ENCODE measurements around the gene DCANP1. TPM values are rescaled to one million over a fixed set of nuclear protein-coding genes. Genes with fewer than 3 reads are reported as not detected.

Gene DCANP1
- total RNA-seq, 2 donors from 2014 or later = not detected

DNA sequence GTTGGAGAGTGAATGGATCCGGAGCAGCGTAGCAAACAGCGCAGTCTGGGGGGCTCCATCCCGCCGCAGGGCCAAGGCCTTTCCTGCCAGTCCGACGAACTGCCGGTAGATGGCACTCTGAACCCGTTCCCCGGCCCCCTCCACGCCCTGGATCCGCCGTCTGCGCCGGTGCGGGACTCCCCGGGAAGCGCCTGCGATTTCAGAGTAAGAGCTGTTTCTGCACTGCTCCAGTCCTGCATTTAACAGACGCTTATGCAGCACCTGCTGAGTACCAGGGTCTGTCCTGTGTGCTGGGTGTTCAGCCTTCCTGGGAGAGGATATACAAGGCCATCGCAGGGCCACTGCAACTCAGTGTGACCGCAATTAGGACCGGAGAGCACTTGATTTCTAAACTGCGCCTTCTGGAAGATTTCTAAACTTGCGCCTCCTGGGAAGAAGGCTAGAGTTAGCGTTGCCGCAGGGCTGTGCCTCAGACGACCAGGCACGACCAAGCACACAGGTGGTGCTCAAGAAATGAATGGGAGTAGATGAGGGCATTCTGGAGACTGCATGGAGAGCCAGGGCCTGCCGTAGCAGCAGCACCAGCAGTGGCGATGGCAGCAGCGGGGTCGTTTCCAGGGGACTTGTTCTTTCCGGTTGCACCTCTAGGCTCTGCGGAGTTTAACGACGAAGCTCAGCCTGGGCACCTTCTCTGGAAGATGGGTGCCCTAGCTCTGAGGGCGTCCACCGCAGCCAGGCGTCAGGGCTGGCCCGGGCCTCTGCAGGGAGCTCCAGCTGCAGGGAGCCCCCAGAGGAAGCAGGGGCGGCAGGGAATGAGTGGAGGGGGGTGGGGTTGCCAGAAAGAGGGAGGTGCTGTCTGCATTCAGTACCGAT is 19.3 kb upstream of the DCANP1 start:
- Histone ChIP-seq H3K36me3 (no peaks in the 10 kb centered on the region), H3K4me3 (no peak overlapping the region), H3K27me3 (no peaks in the 10 kb centered on the region), H3K4me1 (no peaks in the 10 kb centered on the region), H3K9ac (ENCODE audit: low read depth in 2 of 2, low read length in 2 of 2) (no peak overlapping the region), H3K27ac (no peak overlapping the region), H3K9me3 (no peaks in the 10 kb centered on the region)
- peak; percentile 75 for TF ChIP-seq CTCF (IDR thresholded peaks at IDR 0.05)
- peak; percentile 66 for DNase-seq
- intact Hi-C loops (cut with DNase I) = loop anchor here (10.0 kb wide), 1 partner anchor 358 kb away; no protein-coding TSS in a partner anchor

DNA sequence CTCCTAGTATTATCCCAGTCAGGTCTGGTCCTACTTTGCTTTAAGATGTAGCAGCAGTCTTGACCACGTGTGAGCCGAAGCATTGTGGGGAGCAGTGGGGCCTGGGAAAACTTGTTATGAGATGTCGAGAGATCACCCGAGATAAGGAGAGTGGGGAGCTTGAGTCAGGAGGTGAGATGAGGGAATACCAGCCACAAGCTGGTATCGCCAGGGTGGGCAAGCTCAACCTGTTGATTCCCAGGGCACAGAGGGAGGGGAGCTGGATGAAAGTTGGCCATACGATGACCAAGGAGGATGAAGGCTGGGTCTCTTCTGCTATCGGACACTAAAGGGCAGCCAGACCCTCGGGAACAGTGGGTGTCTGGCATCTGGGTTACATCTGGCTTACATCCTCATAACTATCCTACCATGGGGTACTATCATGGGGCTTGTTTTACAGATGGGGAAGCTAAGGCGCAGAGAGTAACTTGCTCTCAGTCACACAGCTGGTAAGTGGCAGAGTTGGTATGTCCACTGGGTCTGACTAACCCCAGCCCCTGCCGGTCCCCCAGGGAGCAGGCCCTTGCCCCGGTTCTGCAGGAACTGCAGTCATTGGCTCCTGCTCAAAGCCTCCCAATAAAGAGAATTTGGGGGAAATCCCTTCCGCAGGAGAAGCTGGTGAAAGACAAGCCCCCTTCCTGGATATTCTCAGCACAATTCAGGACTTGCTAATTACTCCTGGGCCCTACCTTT is 18.4 kb upstream of the DCANP1 start:
- no peaks in the 10 kb centered on the region for H3K9me3 ChIP-seq
- no peak overlapping the region for H3K9ac ChIP-seq (ENCODE audit: low read depth in 2 of 2, low read length in 2 of 2)
- H3K36me3 ChIP-seq = no peaks in the 10 kb centered on the region
- no peaks in the 10 kb centered on the region for H3K4me1 ChIP-seq
- TF ChIP-seq CTCF (IDR thresholded peaks at IDR 0.05) = no peak
- no peaks in the 10 kb centered on the region for H3K27me3 ChIP-seq
- intact Hi-C loops (cut with DNase I) = loop anchor here (2.0 to 10.0 kb wide), 2 partner anchors 87 to 359 kb away; no protein-coding TSS in a partner anchor
- H3K4me3 ChIP-seq = no peak overlapping the region
- H3K27ac ChIP-seq = no peak overlapping the region
- DNase-seq = no peak

DNA sequence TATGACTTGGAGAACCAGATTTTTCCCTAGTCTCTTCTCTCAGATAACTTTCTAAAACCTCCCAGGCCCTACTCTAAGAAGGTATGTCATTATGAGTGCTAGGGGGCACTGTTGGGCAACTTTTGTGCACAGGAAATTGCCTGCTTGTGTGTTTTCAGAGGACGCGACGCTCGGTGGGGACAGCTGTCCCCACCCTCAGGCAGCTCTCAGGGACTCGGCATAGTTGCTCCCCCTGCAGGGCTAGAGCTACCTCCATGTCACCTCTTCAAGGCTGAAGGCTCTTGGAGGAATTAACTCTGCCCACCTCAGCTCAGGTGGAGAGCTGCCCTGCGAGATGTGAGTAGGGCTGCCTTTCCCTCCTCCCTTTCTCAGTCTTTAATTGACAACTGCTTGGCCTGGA is 15.2 kb upstream of the DCANP1 start:
- intact Hi-C loops (cut with DNase I) = loop anchor here (10.0 kb wide), 1 partner anchor 362 kb away; no protein-coding TSS in a partner anchor
- Histone ChIP-seq H3K27ac (no peak overlapping the region), H3K36me3 (no peaks in the 10 kb centered on the region), H3K9ac (ENCODE audit: low read depth in 2 of 2, low read length in 2 of 2) (no peak overlapping the region), H3K9me3 (no peaks in the 10 kb centered on the region), H3K4me1 (no peaks in the 10 kb centered on the region), H3K27me3 (no peaks in the 10 kb centered on the region), H3K4me3 (no peak overlapping the region)
- peak; percentile 34 for TF ChIP-seq CTCF (IDR thresholded peaks at IDR 0.05)
- peak; percentile 51 for DNase-seq

GRCh38 chr5:135461481-135462151 is 14.5 kb upstream of the DCANP1 start:
- no peaks in the 10 kb centered on the region for H3K27me3 ChIP-seq
- no peak for TF ChIP-seq CTCF (IDR thresholded peaks at IDR 0.05)
- intact Hi-C loops (cut with DNase I) = loop anchor here (10.0 kb wide), 1 partner anchor 363 kb away; no protein-coding TSS in a partner anchor
- DNase-seq = no peak
- H3K27ac ChIP-seq = no peak overlapping the region
- no peaks in the 10 kb centered on the region for H3K36me3 ChIP-seq
- H3K4me1 ChIP-seq = no peaks in the 10 kb centered on the region
- H3K4me3 ChIP-seq = no peak overlapping the region
- no peak overlapping the region for H3K9ac ChIP-seq (ENCODE audit: low read depth in 2 of 2, low read length in 2 of 2)
- no peaks in the 10 kb centered on the region for H3K9me3 ChIP-seq

All from colonic mucosa (tissue), 4 donors.